Body of pancreas (tissue), 4 donors: ENCODE results near the gene TRIM16. TPM values are rescaled to one million over a fixed set of nuclear protein-coding genes. Genes with fewer than 3 reads are reported as not detected.
"Not testable (repeated sequence)": the region's sequence is repeated elsewhere in the genome, so short reads cannot be mapped to it uniquely, and the experiment has no call there.

Source experiments
- ATAC-seq: fragments of 150-250 bp; one replicate; pipeline ENCODE4 v1.9.1; 2016
- DNase-seq, 4 donors: peaks; one replicate each; pipeline ENCODE4 v3.0.0-alpha.2; 2019
- H3K27ac ChIP-seq, 4 donors: fragments of 200-600 bp; sonication (generic); 1 replicate in 3 of 4; 2 replicates in 1 of 4; pipeline versions ENCODE4 v1.5.1 to v1.6.1; 2016 to 2019; ENCODE audit warnings: mild to moderate bottlenecking in 1 of 4, mixed read lengths in 1 of 4, moderate library complexity in 1 of 4
- H3K27me3 ChIP-seq, 2 donors: fragments of 200-600 bp; sonication (generic); one replicate each; pipeline ENCODE4 v1.6.0; 2016; ENCODE audit warnings: mild to moderate bottlenecking in 1 of 2
- H3K36me3 ChIP-seq, 2 donors: fragments of 200-600 bp; sonication (generic); replicated peaks in 1 of 2; 2 replicates each; pipeline ENCODE4 v1.5.1; 2016; ENCODE audit warnings: low read depth in 2 of 2; ENCODE audit not compliant: insufficient read depth in 1 of 2
- H3K4me1 ChIP-seq: fragments of 200-600 bp; sonication (generic); one replicate; pipeline ENCODE4 v1.6.0; 2016
- H3K4me3 ChIP-seq, 2 donors: fragments of 200-600 bp; sonication (generic); 1 replicate in 1 of 2; 2 replicates in 1 of 2; pipeline ENCODE4 v1.5.1; 2016 to 2019
- H3K9me3 ChIP-seq, 3 donors: fragments of 200-600 bp; sonication (generic); 1 replicate in 2 of 3; 2 replicates in 1 of 3; pipeline ENCODE4 v1.5.1; 2016
- POLR2A ChIP-seq, 3 donors: fragments of 450-650 bp; IDR thresholded peaks; one replicate each; pipeline ENCODE4 v1.6.1; 2016; ENCODE audit warnings: antibody characterized with exemption in 3 of 3, mild to moderate bottlenecking in 2 of 3
- WGBS, 2 donors: methylation state at CpG; one replicate each; pipeline ENCODE4 v1.1.5; 2017; 5-methylcytosine and 5-hydroxymethylcytosine counted together
- intact Hi-C: fragments of 100-400 bp; cut with DNase I; formaldehyde crosslinking; loops from one replicate; pipeline ENCODE4 v1.15.1; 2023
- total RNA-seq, 2 donors: library from RNA; depleted of rRNA; stranded (reverse); fragments of >200 nt; gene quantifications; one replicate each; pipeline ENCODE4 v1.1.0, GENCODE V29; 2016
- TF ChIP-seq, protein P1 (sequence below), 7 experiments: fragments of 450-650 bp in 4 of 7; fragments of 200-600 bp in 3 of 7; sonication (generic) in 3 of 7; IDR thresholded peaks; one replicate each; pipeline ENCODE4 v1.5.1; 2016 to 2019; ENCODE audit warnings: antibody characterized with exemption in 7 of 7

TRIM16 gene
- total RNA-seq, 2 donors from 2014 or later = 4.9 to 34.6 TPM

DNA sequence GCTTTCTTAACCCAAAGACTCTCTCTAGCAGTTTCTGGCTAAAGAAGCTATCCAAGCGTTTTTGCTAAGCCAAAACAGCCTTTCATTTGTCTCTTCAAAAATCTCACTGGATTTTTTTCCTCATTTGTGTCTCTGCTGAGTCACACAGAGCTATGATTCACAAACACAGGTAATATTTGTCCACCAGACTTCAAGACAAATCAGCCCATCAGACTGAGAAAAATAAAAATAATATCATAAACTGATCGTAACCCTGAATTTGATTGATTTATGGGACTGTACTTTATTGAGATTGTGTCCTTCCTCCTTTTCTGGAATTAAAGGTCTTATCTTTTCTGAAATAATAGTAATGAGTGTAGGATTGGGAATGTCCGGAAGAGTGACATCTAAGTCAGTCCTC, 25.8 kb downstream of the TRIM16 start:
- DNase-seq (no peak), ATAC-seq (no peak)
- H3K4me1 ChIP-seq = peaks cover 35% of the 10 kb centered on the region
- no peaks in the 10 kb centered on the region for H3K9me3 ChIP-seq
- 88 to 89% methylated on average over 3 of the region's 3 CpGs for WGBS, 2 donors
- no peak overlapping the region for H3K4me3 ChIP-seq
- H3K27me3 ChIP-seq = no peaks in the 10 kb centered on the region
- peak overlapping the region in 1 of 4 donors; percentile 16 for H3K27ac ChIP-seq
- TF ChIP-seq, protein P1, sequence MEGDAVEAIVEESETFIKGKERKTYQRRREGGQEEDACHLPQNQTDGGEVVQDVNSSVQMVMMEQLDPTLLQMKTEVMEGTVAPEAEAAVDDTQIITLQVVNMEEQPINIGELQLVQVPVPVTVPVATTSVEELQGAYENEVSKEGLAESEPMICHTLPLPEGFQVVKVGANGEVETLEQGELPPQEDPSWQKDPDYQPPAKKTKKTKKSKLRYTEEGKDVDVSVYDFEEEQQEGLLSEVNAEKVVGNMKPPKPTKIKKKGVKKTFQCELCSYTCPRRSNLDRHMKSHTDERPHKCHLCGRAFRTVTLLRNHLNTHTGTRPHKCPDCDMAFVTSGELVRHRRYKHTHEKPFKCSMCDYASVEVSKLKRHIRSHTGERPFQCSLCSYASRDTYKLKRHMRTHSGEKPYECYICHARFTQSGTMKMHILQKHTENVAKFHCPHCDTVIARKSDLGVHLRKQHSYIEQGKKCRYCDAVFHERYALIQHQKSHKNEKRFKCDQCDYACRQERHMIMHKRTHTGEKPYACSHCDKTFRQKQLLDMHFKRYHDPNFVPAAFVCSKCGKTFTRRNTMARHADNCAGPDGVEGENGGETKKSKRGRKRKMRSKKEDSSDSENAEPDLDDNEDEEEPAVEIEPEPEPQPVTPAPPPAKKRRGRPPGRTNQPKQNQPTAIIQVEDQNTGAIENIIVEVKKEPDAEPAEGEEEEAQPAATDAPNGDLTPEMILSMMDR (IDR thresholded peaks at IDR 0.05) = no peak
- TF ChIP-seq POLR2A (IDR thresholded peaks at IDR 0.05) = no peak
- H3K36me3 ChIP-seq = no peaks in the 10 kb centered on the region
- intact Hi-C loops = no loop called here

DNA sequence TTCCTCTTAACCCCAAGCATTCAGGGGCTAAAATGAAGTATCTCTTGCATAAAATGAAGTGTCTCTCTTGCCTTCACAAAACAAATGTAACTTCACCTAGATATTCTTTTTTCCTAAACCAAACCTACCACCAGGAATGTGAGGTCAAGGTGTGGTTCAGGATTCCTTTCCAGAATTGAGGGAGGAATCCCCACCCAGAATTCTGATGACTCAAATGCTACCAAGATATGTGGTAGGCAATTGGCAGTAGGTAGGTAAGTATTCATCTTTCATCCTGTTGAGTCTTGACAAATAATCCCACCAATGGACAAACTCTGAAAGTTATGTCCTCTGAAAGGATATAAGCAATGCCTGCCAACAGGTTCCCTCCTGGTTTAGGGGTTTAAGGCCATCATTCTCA, 26.2 kb downstream of the TRIM16 start:
- no peaks in the 10 kb centered on the region for H3K36me3 ChIP-seq
- ATAC-seq = no peak

DNA sequence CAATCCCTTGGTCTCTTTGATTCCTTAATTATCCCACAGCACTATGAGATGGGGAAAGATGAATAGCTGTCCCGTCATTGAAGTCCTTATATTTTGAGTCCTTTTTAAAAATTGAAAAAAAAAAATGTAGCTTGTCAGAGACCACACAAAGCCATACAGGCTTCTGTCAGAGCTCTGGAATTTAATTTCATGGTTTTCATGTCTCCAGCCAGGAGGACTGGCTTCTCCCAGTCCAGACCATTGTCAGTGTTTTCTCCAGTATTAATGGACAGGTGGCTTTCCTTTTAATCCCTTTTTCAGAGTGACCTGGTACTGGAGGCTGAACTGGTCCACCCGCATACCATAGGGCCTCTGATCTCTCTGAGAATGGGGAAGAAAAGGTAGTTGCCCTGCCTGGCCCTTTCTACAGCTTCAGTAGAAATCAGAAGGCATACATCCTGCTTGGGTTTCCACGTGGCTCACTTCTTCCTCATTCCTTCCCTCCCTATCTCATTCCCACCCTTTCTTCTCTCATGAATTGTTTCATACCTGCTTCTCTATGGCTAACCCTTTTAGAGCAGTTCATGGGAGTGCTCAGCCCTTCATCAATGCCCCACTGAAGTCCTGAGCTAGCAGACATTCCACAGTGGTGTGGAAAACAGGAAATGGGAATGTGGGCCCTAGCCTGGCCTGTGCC, 29.1 kb downstream of the TRIM16 start:
- H3K27ac ChIP-seq = peak overlapping the region in 3 of 4 donors; percentile 2 to 55 (median 53)
- no peaks in the 10 kb centered on the region for H3K36me3 ChIP-seq
- intact Hi-C loops = no loop called here
- no peak overlapping the region for H3K4me3 ChIP-seq
- DNase-seq (no peak), ATAC-seq (peak; percentile 24)
- no peaks in the 10 kb centered on the region for H3K9me3 ChIP-seq
- no peak for TF ChIP-seq POLR2A (IDR thresholded peaks at IDR 0.05)
- TF ChIP-seq, protein P1 (IDR thresholded peaks at IDR 0.05) = no peak
- peaks cover 48% of the 10 kb centered on the region for H3K4me1 ChIP-seq
- 67 to 75% methylated on average over 3 of the region's 3 CpGs for WGBS, 2 donors
- H3K27me3 ChIP-seq = no peaks in the 10 kb centered on the region

More for the DNA sequence above, 26.2 kb downstream of the TRIM16 start:
- intact Hi-C loops = no loop called here
- Histone ChIP-seq H3K9me3 (no peaks in the 10 kb centered on the region), H3K27me3 (no peaks in the 10 kb centered on the region), H3K27ac (no peak overlapping the region), H3K4me3 (no peak overlapping the region), H3K4me1 (peaks cover 35% of the 10 kb centered on the region)
- DNase-seq = no peak
- TF ChIP-seq, protein P1 (IDR thresholded peaks at IDR 0.05) = no peak
- no peak for TF ChIP-seq POLR2A (IDR thresholded peaks at IDR 0.05)

DNA sequence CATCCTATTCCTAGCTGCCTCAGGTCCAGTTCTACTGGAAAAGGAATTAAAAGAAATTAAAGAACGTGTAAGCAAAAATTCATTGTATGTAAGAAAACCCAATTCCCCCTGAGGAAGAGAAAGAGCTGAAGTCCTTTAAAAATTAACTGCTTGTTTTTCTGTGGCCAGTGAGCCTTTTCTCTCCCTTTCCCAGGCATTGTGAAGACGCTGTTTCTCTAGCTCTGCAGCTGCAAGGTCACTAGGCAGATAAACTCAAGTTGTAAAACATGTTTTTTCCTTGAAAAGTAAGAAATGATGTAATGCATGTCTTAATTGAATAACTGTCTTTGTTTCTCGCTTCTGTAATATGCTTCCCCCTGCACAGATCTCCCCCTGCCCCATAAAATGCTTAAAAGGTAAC, 29.7 kb downstream of the TRIM16 start:
- ATAC-seq, intact Hi-C loops, H3K36me3 ChIP-seq, H3K9me3 ChIP-seq, H3K4me3 ChIP-seq, DNase-seq, H3K27me3 ChIP-seq, H3K27ac ChIP-seq: not testable (repeated sequence)
- peaks cover 46% of the 10 kb centered on the region for H3K4me1 ChIP-seq
- 62 to 72% methylated on average over 3 of the region's 3 CpGs for WGBS, 2 donors

DNA sequence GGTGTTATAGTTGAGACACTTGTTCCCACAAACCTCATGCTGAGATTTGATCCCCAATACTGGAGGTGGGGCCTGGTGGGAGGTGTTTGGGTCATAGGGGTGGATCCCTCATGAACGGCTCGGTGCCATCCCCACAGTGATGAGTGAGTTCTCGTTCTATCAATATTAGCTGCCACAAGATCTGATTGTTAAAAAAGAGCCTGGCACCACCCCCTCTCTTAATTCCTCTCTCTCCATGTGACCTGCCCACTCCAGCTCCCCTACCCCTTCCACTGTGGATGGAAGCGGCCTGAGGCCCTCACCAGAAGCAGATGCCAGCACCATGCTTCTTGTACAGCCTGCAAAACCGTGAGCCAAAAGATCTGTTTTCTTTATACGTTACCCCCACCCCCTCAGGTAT, 31.2 kb downstream of the TRIM16 start:
- Histone ChIP-seq H3K27me3 (no peaks in the 10 kb centered on the region), H3K36me3 (no peaks in the 10 kb centered on the region), H3K4me1 (peaks cover 34% of the 10 kb centered on the region), H3K9me3 (no peaks in the 10 kb centered on the region), H3K4me3 (no peak overlapping the region), H3K27ac (no peak overlapping the region)
- no peak for ATAC-seq
- no peak for DNase-seq
- TF ChIP-seq POLR2A (IDR thresholded peaks at IDR 0.05) = no peak
- TF ChIP-seq, protein P1 (IDR thresholded peaks at IDR 0.05) = no peak
- WGBS, 2 donors = 85 to 93% methylated on average over 6 of the region's 6 CpGs
- intact Hi-C loops = no loop called here
